Kidney tubule cell (primary cell): ENCODE measurements around the gene RTP5.

Source experiments
- DNase-seq: peaks from one replicate; pipeline ENCODE4 v3.0.0-alpha.2; 2018; ENCODE audit warnings: low spot score

Gene RTP5

GRCh38 chr2:241857572-241858121, 11.9 kb upstream of the RTP5 start:
- no peak for DNase-seq

GRCh38 chr2:241858206-241859016, 11.1 kb upstream of the RTP5 start, which contains the start of gene PDCD1:
Gene PDCD1, minus strand, starts transcription at chr2:241858894. Its CDS starts 56 bp downstream, at chr2:241858838.
- peak; percentile 50 for DNase-seq

GRCh38 chr2:241859017-241859435, 10.5 kb upstream of the RTP5 start:
- DNase-seq, result no peak

- DNase-seq, result no peak
Observed at GRCh38 chr2:241859436-241860183, 9.9 kb upstream of the RTP5 start.

GRCh38 chr2:241860184-241861078, 9.1 kb upstream of the RTP5 start:
- DNase-seq, result no peak

GRCh38 chr2:241861264-241861663, 8.3 kb upstream of the RTP5 start:
- no peak for DNase-seq

GRCh38 chr2:241862093-241862492, 7.4 kb upstream of the RTP5 start:
- no peak for DNase-seq

- DNase-seq, result no peak
Observed at GRCh38 chr2:241862775-241863535, 6.6 kb upstream of the RTP5 start.

- peak; percentile 46 for DNase-seq
Observed at GRCh38 chr2:241863536-241863954, 6.0 kb upstream of the RTP5 start.

- DNase-seq, result no peak
Observed at GRCh38 chr2:241864168-241864849, 5.2 kb upstream of the RTP5 start.

- DNase-seq, result no peak
Observed at GRCh38 chr2:241864850-241865213, 4.7 kb upstream of the RTP5 start.

- DNase-seq, result no peak
Observed at GRCh38 chr2:241865416-241865956, 4.0 kb upstream of the RTP5 start.

- no peak for DNase-seq
Observed at GRCh38 chr2:241865957-241866789, 3.4 kb upstream of the RTP5 start.

- DNase-seq, result no peak
Observed at GRCh38 chr2:241866790-241867645, 2.5 kb upstream of the RTP5 start.

- DNase-seq, result no peak
Observed at GRCh38 chr2:241867776-241868420, 1.6 kb upstream of the RTP5 start.

- DNase-seq, result no peak
Observed at GRCh38 chr2:241868661-241869081, 858 bp upstream of the RTP5 start.

- no peak for DNase-seq
Observed at GRCh38 chr2:241870081-241870541, 582 bp downstream of the RTP5 start.
